Keratinocyte (primary cell): ENCODE data around the gene NCK2. TPM values are rescaled to one million over a fixed set of nuclear protein-coding genes. Genes with fewer than 3 reads are reported as not detected.

ENCODE experiments used
- DNase-seq: peaks from one replicate; pipeline ENCODE4 v3.0.0-alpha.2; 2011; ENCODE audit warnings: low read depth, missing footprints, low spot score
- FAIRE-seq: peaks from 2 replicates; lab custom pipeline; 2011; peaks lifted over from hg19 to GRCh38; lab: Jason Lieb, UNC
- H2AFZ ChIP-seq: 2 replicates; pipeline ENCODE4 v1.6.0; 2012; ENCODE audit warnings: low read length, control low read depth, inconsistent platforms; ENCODE audit not compliant: control insufficient read depth
- H3K27ac ChIP-seq: 2 replicates; pipeline ENCODE4 v1.5.1; 2011; ENCODE audit warnings: low read length; ENCODE audit not compliant: control insufficient read depth, insufficient read depth
- H3K27me3 ChIP-seq: 3 replicates; pipeline ENCODE4 v1.6.0; 2011; ENCODE audit warnings: low read length; ENCODE audit not compliant: control insufficient read depth, insufficient read depth; ENCODE audit errors: extremely low read depth
- H3K36me3 ChIP-seq, 2 experiments: 2 replicates in 1 of 2; 3 replicates in 1 of 2; pipeline ENCODE4 v1.5.1; 2011; ENCODE audit warnings: low read length in 2 of 2, mild to moderate bottlenecking in 1 of 2; ENCODE audit not compliant: control insufficient read depth in 2 of 2, insufficient read depth in 2 of 2; ENCODE audit errors: extremely low read depth in 1 of 2
- H3K4me1 ChIP-seq: 3 replicates; pipeline ENCODE4 v1.5.1; 2011; ENCODE audit warnings: low read length; ENCODE audit not compliant: control insufficient read depth, insufficient read depth; ENCODE audit errors: extremely low read depth
- H3K4me2 ChIP-seq: 3 replicates; pipeline ENCODE4 v1.6.0; 2011; ENCODE audit warnings: low read depth, low read length; ENCODE audit not compliant: control insufficient read depth, insufficient read depth; ENCODE audit errors: extremely low read depth
- H3K4me3 ChIP-seq, 3 experiments: fragments of 200-600 bp in 1 of 3; sonication (generic) in 1 of 3; 2 replicates in 2 of 3; 3 replicates in 1 of 3; pipeline ENCODE4 v1.5.1; 2011 to 2016; ENCODE audit warnings: low read length in 3 of 3, mild to moderate bottlenecking in 3 of 3, control low read depth in 2 of 3, inconsistent platforms in 1 of 3, low read depth in 1 of 3, mixed read lengths in 1 of 3, mixed run types in 1 of 3, moderate library complexity in 1 of 3; ENCODE audit not compliant: control insufficient read depth in 2 of 3, insufficient read depth in 2 of 3; ENCODE audit errors: extremely low read depth in 1 of 3
- H3K79me2 ChIP-seq: 2 replicates; pipeline ENCODE4 v1.6.0; 2012; ENCODE audit warnings: low read length; ENCODE audit not compliant: control insufficient read depth, insufficient read depth
- H3K9ac ChIP-seq: 3 replicates; pipeline ENCODE4 v1.6.0; 2011; ENCODE audit warnings: low read length; ENCODE audit not compliant: control insufficient read depth, insufficient read depth; ENCODE audit errors: extremely low read depth
- H3K9me1 ChIP-seq: 3 replicates; pipeline ENCODE4 v1.6.0; 2011; ENCODE audit warnings: low read length; ENCODE audit not compliant: control insufficient read depth, insufficient read depth; ENCODE audit errors: extremely low read depth
- H3K9me3 ChIP-seq: 2 replicates; pipeline ENCODE4 v1.5.1; 2012; ENCODE audit warnings: low read depth, low read length; ENCODE audit not compliant: control insufficient read depth
- H4K20me1 ChIP-seq: 3 replicates; pipeline ENCODE4 v1.6.0; 2011; ENCODE audit warnings: low read length; ENCODE audit not compliant: control insufficient read depth, insufficient read depth; ENCODE audit errors: extremely low read depth
- EZH2 ChIP-seq: IDR thresholded peaks from one replicate; pipeline ENCODE4 v1.6.1; 2012; ENCODE audit warnings: inconsistent platforms, mild to moderate bottlenecking, low read length, moderate library complexity
- dilution Hi-C: fragments of 300-500 bp; cut with MboI; formaldehyde crosslinking; loops from one replicate; pipeline ENCODE4 v1.7.0; 2020; ENCODE audit warnings: low sequenced_read_pairs; ENCODE audit not compliant: extremely low pct_ligation_motif_present
- polyA plus RNA-seq, 5 experiments: library from polyadenylated mRNA; depleted of rRNA in 3 of 5; stranded (reverse) in 3 of 5; stranded (forward) in 1 of 5; unstranded in 1 of 5; fragments of >200 nt; gene quantifications; 1 replicate in 1 of 5; 2 replicates in 3 of 5; 3 replicates in 1 of 5; pipeline versions ENCODE4 v1.2.1 to v1.2.3, GENCODE V29; 2011 to 2012; ENCODE audit warnings: missing spikeins in 2 of 5, low read depth in 1 of 5, low replicate concordance in 1 of 5
- TF ChIP-seq, protein P1 (sequence below), 3 experiments: IDR thresholded peaks in 1 of 3; conservative IDR thresholded peaks in 1 of 3; optimal IDR thresholded peaks in 1 of 3; 2 replicates in 2 of 3; 3 replicates in 1 of 3; pipeline versions ENCODE3 to v1.5.1; 2011; ENCODE audit warnings: low read length in 3 of 3, mild to moderate bottlenecking in 3 of 3, moderate library complexity in 2 of 3, control low read depth in 1 of 3, inconsistent platforms in 1 of 3; ENCODE audit not compliant: insufficient read depth in 2 of 3; ENCODE audit errors: extremely low read depth in 1 of 3

NCK2 gene
- polyA plus RNA-seq, 1 donor (not counting 4 experiments of a cell fraction or from before 2014, with no cell fraction given), result 31.4 TPM

DNA sequence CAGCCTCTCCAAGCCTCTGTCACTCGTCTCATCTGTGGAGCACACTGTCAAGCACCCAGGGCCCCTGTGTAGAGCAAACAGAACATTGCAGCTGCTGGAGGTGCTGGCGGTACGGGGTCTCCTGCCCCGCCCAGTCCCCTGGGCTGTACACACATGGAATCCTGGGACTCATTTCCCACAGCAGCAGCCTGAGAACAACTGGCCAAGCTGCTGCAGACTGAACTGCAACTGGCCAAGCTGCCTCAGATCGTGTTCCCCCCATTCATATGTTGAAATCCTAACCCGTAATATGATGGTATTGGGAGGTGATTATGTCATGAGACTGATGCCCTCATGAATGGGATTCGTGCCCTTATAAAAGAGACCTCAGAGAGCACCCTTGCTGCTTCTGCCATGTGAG is 130.5 kb downstream of the NCK2 start:
- dilution Hi-C loops, result no loop called here
- H3K27ac ChIP-seq, result no peak overlapping the region
- H3K4me1 ChIP-seq, result no peaks in the 10 kb centered on the region
- TF ChIP-seq, protein P1, sequence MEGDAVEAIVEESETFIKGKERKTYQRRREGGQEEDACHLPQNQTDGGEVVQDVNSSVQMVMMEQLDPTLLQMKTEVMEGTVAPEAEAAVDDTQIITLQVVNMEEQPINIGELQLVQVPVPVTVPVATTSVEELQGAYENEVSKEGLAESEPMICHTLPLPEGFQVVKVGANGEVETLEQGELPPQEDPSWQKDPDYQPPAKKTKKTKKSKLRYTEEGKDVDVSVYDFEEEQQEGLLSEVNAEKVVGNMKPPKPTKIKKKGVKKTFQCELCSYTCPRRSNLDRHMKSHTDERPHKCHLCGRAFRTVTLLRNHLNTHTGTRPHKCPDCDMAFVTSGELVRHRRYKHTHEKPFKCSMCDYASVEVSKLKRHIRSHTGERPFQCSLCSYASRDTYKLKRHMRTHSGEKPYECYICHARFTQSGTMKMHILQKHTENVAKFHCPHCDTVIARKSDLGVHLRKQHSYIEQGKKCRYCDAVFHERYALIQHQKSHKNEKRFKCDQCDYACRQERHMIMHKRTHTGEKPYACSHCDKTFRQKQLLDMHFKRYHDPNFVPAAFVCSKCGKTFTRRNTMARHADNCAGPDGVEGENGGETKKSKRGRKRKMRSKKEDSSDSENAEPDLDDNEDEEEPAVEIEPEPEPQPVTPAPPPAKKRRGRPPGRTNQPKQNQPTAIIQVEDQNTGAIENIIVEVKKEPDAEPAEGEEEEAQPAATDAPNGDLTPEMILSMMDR (optimal IDR thresholded peaks at IDR 0.05 in 1 of 3, IDR thresholded peaks at IDR 0.05 in 1 of 3, conservative IDR thresholded peaks at IDR 0.05 in 1 of 3; ENCODE audit: extremely low read depth in 1 of 3, insufficient read depth in 2 of 3, low read length in 3 of 3), result no peak
- TF ChIP-seq EZH2, result no peak
- FAIRE-seq (no peak), DNase-seq (no peak)
- peaks cover 2% of the 10 kb centered on the region for H3K9me3 ChIP-seq
- H3K4me3 ChIP-seq, result no peak overlapping the region
- no peak overlapping the region for H3K4me2 ChIP-seq
- H3K79me2 ChIP-seq, result peaks cover 20% of the 10 kb centered on the region
- no peaks in the 10 kb centered on the region for H3K27me3 ChIP-seq
- H4K20me1 ChIP-seq, result no peaks in the 10 kb centered on the region
- no peak overlapping the region for H3K9ac ChIP-seq
- H3K36me3 ChIP-seq, result peaks cover 4 to 7% of the 10 kb centered on the region in 2 experiments
- no peaks in the 10 kb centered on the region for H3K9me1 ChIP-seq
- H2AFZ ChIP-seq, result no peak overlapping the region

DNA sequence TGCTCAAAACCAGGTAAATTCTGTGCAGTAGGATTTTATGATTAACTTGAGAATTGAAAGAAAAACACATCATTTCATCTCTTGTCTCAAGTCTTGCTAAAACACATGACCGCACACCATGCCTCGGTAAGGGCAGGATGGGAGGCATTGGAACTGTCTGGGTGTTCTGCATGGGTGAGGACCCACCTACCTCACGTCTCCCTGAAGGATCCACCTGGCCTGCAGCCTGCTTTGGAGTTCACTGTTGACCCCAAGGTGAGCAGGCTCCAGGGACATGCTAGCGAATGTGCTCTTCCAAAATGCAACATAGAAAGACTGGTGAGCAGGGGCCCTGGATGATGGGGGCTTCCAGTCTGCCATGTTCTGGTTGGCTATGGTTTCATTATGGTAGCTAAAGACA is 131.5 kb downstream of the NCK2 start:
- peaks cover 14% of the 10 kb centered on the region for H3K79me2 ChIP-seq
- no peaks in the 10 kb centered on the region for H4K20me1 ChIP-seq
- no peak for FAIRE-seq

More for the DNA sequence above, 131.5 kb downstream of the NCK2 start:
- no peaks in the 10 kb centered on the region for H3K9me1 ChIP-seq
- H3K4me2 ChIP-seq, result no peak overlapping the region
- DNase-seq, result no peak
- peaks cover 2% of the 10 kb centered on the region for H3K9me3 ChIP-seq
- H3K4me1 ChIP-seq, result no peaks in the 10 kb centered on the region
- no peak overlapping the region for H3K27ac ChIP-seq
- peaks cover 4 to 7% of the 10 kb centered on the region in 2 experiments for H3K36me3 ChIP-seq
- TF ChIP-seq, protein P1 (optimal IDR thresholded peaks at IDR 0.05 in 1 of 3, IDR thresholded peaks at IDR 0.05 in 1 of 3, conservative IDR thresholded peaks at IDR 0.05 in 1 of 3; ENCODE audit: extremely low read depth in 1 of 3, insufficient read depth in 2 of 3, low read length in 3 of 3), result no peak
- TF ChIP-seq EZH2, result no peak
- H3K4me3 ChIP-seq, result no peak overlapping the region
- dilution Hi-C loops, result no loop called here
- H3K9ac ChIP-seq, result no peak overlapping the region
- H2AFZ ChIP-seq, result no peak overlapping the region
- H3K27me3 ChIP-seq, result no peaks in the 10 kb centered on the region
